Suprapubic skin (tissue), 4 donors: ENCODE measurements around the gene CADM2. TPM values are rescaled to one million over a fixed set of nuclear protein-coding genes. Genes with fewer than 3 reads are reported as not detected.

Source experiments
- DNase-seq, 2 donors: peaks; one replicate each; pipeline ENCODE4 v3.0.0-alpha.2; 2019; ENCODE audit warnings: low spot score in 2 of 2
- H3K27ac ChIP-seq: fragments of 200-600 bp; sonication (generic); one replicate; pipeline ENCODE4 v1.5.1; 2019
- H3K27me3 ChIP-seq: fragments of 200-600 bp; sonication (generic); one replicate; pipeline ENCODE4 v1.5.1; 2019
- H3K36me3 ChIP-seq: fragments of 200-600 bp; sonication (generic); one replicate; pipeline ENCODE4 v1.5.1; 2019
- H3K4me1 ChIP-seq: fragments of 200-600 bp; sonication (generic); one replicate; pipeline ENCODE4 v1.5.1; 2019
- H3K4me3 ChIP-seq: fragments of 200-600 bp; sonication (generic); one replicate; pipeline ENCODE4 v1.5.1; 2019; ENCODE audit warnings: mild to moderate bottlenecking
- H3K9me3 ChIP-seq: fragments of 200-600 bp; sonication (generic); one replicate; pipeline ENCODE4 v1.5.1; 2019
- EP300 ChIP-seq: sonication (generic); formaldehyde crosslinking; IDR thresholded peaks from one replicate; pipeline ENCODE4 v1.6.1; 2017; ENCODE audit warnings: antibody characterized with exemption
- POLR2A ChIP-seq, 2 donors: fragments of 450-650 bp; IDR thresholded peaks; one replicate each; pipeline ENCODE4 v1.6.1; 2017; ENCODE audit warnings: antibody characterized with exemption in 2 of 2, mild to moderate bottlenecking in 2 of 2, moderate library complexity in 2 of 2
- POLR2AphosphoS5 ChIP-seq, 3 donors: sonication (generic); formaldehyde crosslinking; IDR thresholded peaks; one replicate each; pipeline ENCODE4 v1.6.1; 2017; ENCODE audit warnings: antibody characterized with exemption in 3 of 3
- WGBS: methylation state at CpG from one replicate; pipeline ENCODE4 v1.1.5; 2018; 5-methylcytosine and 5-hydroxymethylcytosine counted together
- total RNA-seq, 4 donors: library from RNA; depleted of rRNA; stranded (reverse); fragments of >200 nt; gene quantifications; one replicate each; pipeline ENCODE4 v1.1.0, GENCODE V29; 2016
- TF ChIP-seq, protein P1 (sequence below), 2 donors: fragments of 200-600 bp in 1 of 2; fragments of 450-650 bp in 1 of 2; sonication (generic) in 1 of 2; IDR thresholded peaks; one replicate each; pipeline ENCODE4 v1.5.1; 2016 to 2019; ENCODE audit warnings: antibody characterized with exemption in 2 of 2, mild to moderate bottlenecking in 1 of 2, moderate library complexity in 1 of 2

The CADM2 gene
- total RNA-seq, 4 donors from 2014 or later, result 0.68 to 2.8 (median 1.4) TPM

DNA sequence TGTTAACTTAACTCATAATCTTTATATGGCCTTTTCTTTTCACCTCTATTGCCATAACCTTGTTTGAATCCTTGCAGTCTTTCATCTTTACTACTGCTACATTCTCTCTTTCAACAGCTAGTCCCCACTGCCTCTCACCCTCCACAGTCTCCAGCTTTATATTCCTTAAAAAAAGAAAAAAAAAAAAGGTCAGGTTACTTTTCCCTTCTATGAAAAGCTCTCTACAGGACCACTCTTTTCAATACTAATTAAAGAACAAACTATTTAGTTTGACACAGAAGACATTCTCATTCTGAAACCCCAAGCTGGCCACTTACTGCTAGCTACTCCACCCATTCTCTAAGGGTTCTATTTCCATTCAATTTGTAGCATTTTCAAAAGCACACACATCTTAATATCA, 25.6 kb downstream of the CADM2 start:
- Histone ChIP-seq H3K27ac (no peak overlapping the region), H3K9me3 (no peaks in the 10 kb centered on the region), H3K36me3 (no peaks in the 10 kb centered on the region), H3K4me1 (no peaks in the 10 kb centered on the region), H3K4me3 (no peak overlapping the region), H3K27me3 (no peaks in the 10 kb centered on the region)
- DNase-seq, result no peak
- TF ChIP-seq POLR2A (IDR thresholded peaks at IDR 0.05) (no peak), POLR2AphosphoS5 (IDR thresholded peaks at IDR 0.05) (no peak)

DNA sequence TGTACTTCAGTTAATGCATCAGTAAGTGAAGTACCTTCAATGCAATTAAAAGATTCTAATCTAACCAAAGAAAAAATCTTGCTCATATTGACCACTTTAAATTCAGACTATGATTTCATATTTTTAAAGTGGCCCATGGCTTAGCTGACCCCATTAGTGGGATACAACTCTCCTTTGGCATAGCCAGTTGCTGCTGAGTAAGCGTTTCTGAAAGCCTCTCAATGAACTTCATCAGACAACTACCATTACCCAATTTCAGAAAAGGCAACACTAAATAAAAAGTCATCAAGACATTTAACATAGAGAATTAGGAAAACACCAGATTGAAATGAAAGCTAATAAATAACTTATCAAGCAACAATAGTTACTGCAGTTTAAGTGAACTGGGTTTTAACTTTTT, 27.0 kb downstream of the CADM2 start:
- DNase-seq, result no peak
- no peaks in the 10 kb centered on the region for H3K4me1 ChIP-seq
- TF ChIP-seq POLR2AphosphoS5 (IDR thresholded peaks at IDR 0.05), result no peak
- TF ChIP-seq, protein P1, sequence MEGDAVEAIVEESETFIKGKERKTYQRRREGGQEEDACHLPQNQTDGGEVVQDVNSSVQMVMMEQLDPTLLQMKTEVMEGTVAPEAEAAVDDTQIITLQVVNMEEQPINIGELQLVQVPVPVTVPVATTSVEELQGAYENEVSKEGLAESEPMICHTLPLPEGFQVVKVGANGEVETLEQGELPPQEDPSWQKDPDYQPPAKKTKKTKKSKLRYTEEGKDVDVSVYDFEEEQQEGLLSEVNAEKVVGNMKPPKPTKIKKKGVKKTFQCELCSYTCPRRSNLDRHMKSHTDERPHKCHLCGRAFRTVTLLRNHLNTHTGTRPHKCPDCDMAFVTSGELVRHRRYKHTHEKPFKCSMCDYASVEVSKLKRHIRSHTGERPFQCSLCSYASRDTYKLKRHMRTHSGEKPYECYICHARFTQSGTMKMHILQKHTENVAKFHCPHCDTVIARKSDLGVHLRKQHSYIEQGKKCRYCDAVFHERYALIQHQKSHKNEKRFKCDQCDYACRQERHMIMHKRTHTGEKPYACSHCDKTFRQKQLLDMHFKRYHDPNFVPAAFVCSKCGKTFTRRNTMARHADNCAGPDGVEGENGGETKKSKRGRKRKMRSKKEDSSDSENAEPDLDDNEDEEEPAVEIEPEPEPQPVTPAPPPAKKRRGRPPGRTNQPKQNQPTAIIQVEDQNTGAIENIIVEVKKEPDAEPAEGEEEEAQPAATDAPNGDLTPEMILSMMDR (IDR thresholded peaks at IDR 0.05), result no peak
- no peak for TF ChIP-seq POLR2A (IDR thresholded peaks at IDR 0.05)
- TF ChIP-seq EP300, result no peak
- no peaks in the 10 kb centered on the region for H3K36me3 ChIP-seq
- H3K27ac ChIP-seq, result no peak overlapping the region
- H3K4me3 ChIP-seq, result no peak overlapping the region
- no peaks in the 10 kb centered on the region for H3K27me3 ChIP-seq
- 87% methylated on average over 1 of the region's 1 CpG for WGBS
- H3K9me3 ChIP-seq, result no peaks in the 10 kb centered on the region

DNA sequence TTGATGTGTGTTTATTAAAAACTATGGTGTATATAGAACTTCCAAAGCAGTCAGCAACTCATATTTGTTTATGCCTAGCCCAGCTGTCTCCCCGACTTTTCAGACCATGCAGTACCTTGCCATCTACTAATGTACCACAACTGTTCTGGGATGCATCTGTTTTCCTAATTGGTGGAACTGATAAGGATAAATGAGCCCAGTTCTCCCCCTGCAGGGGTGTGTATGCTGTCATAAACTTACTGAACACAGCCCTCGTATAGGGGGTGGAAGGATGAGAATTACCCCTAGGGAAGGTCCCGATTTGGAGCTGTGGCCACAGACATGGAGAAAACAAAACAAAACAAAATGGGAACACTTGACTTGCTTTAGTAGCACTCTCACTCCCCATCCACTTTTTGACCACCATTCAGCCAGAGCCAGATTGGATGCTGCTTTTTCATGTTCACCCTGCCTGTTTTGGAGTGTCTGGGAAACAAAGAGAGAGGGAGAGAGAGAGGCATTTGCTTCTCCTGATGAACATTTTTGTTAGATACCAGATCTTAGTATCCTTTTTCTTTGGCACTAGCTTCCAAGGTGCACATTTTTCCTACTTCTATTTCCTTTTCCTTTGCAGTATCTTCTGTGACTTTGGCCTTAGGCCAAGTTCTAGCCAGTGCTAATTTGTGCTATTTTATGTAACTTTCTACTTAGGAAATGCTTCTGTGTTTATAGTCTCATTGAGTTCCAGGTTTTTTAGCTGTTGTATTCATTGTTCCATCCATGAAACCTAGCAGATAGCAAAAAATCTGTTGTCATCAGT, 29.1 kb downstream of the CADM2 start:
- H3K4me3 ChIP-seq, result no peak overlapping the region
- no peaks in the 10 kb centered on the region for H3K36me3 ChIP-seq
- no peaks in the 10 kb centered on the region for H3K27me3 ChIP-seq
- no peaks in the 10 kb centered on the region for H3K4me1 ChIP-seq
- 76% methylated on average over 3 of the region's 3 CpGs for WGBS
- no peaks in the 10 kb centered on the region for H3K9me3 ChIP-seq
- no peak overlapping the region for H3K27ac ChIP-seq
- DNase-seq, result no peak
- TF ChIP-seq EP300 (no peak), POLR2AphosphoS5 (IDR thresholded peaks at IDR 0.05) (no peak), POLR2A (IDR thresholded peaks at IDR 0.05) (no peak)
- TF ChIP-seq, protein P1 (IDR thresholded peaks at IDR 0.05), result no peak

DNA sequence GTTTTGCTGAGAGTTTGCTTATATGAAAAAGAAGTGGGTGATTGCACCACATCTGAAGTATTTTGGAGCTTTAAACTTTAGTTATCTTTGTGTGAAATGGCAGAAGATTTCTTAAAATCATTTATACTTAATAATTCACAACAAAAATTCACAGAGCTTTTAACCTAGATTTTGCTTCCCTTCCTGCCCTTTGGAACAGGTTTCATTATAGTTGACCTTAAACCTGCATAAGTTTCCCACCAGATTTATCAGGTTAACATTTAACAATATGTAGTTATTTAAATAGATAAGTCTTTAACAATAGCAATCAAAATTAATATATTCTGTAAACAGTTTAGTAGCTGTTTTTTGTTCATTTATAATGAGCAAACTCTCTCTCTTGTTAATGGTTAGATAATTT, 30.3 kb downstream of the CADM2 start:
- Histone ChIP-seq H3K27ac (no peak overlapping the region), H3K9me3 (no peaks in the 10 kb centered on the region), H3K4me1 (no peaks in the 10 kb centered on the region), H3K36me3 (no peaks in the 10 kb centered on the region), H3K27me3 (no peaks in the 10 kb centered on the region), H3K4me3 (no peak overlapping the region)
- DNase-seq, result no peak
- TF ChIP-seq POLR2A (IDR thresholded peaks at IDR 0.05) (no peak), EP300 (no peak), POLR2AphosphoS5 (IDR thresholded peaks at IDR 0.05) (no peak)
- TF ChIP-seq, protein P1 (IDR thresholded peaks at IDR 0.05), result no peak

DNA sequence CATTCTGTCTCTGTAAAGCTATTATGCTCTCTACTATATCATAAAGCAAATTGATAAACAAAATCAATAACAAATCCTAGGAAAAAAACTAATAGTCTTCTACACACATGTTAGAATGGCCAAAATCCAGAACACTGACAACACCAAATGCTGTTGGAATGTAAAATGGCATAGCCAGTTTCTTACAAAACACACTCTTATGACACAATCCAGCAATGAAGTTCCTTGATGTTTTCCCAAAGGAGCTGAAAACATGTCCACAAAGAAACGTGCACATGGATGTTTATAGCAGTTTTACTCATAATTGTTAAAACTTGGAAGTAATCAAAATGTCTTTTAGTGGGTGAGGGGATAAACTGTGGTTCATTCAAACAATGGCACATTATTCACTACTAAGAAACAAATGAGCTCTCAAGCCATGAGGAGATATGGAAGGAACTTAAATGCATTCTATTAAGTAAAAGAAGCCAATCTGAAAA, 32.7 kb downstream of the CADM2 start:
- H3K27ac ChIP-seq, result no peak overlapping the region
- DNase-seq, result no peak
- TF ChIP-seq POLR2A (IDR thresholded peaks at IDR 0.05), result no peak
- TF ChIP-seq, protein P1 (IDR thresholded peaks at IDR 0.05), result no peak
- TF ChIP-seq EP300, result no peak
- no peak for TF ChIP-seq POLR2AphosphoS5 (IDR thresholded peaks at IDR 0.05)
- no peaks in the 10 kb centered on the region for H3K9me3 ChIP-seq
- no peak overlapping the region for H3K4me3 ChIP-seq
- WGBS, result 23% methylated on average over 1 of the region's 1 CpG
- no peaks in the 10 kb centered on the region for H3K27me3 ChIP-seq
- H3K4me1 ChIP-seq, result no peaks in the 10 kb centered on the region
- no peaks in the 10 kb centered on the region for H3K36me3 ChIP-seq
